ENCODE measurements around the gene LRRD1. TPM values are rescaled to one million over a fixed set of nuclear protein-coding genes. Genes with fewer than 3 reads are reported as not detected.
"Not testable (repeated sequence)": the region's sequence is repeated elsewhere in the genome, so short reads cannot be mapped to it uniquely, and the experiment has no call there.

The LRRD1 gene
- total RNA-seq, 1 donor from 2014 or later: 0.78 TPM

GRCh38 chr7:92141161-92141560, 37.8 kb downstream of the LRRD1 start:
- no peak for DNase-seq

- DNase-seq: no peak
These were observed 41.4 kb downstream of the LRRD1 start for GRCh38 chr7:92137557-92137956.

GRCh38 chr7:92135052-92135889, 43.7 kb downstream of the LRRD1 start:
- peak; percentile 34 for DNase-seq

- DNase-seq: peak; percentile 89
These were observed 44.5 kb downstream of the LRRD1 start, which contains the start of gene CYP51A1 for GRCh38 chr7:92134271-92135051. TSS of gene CYP51A1 (minus strand) at chr7:92134477. CDS start at chr7:92134364, 113 bp downstream.

- DNase-seq: peak; percentile 72
These were observed 45.1 kb downstream of the LRRD1 start for GRCh38 chr7:92133737-92134270.

- DNase-seq: no peak
These were observed 45.7 kb downstream of the LRRD1 start for GRCh38 chr7:92133133-92133736.

GRCh38 chr7:92131764-92132330, 47.1 kb downstream of the LRRD1 start:
- DNase-seq: no peak

- no peak for DNase-seq
These were observed 47.8 kb downstream of the LRRD1 start for GRCh38 chr7:92131093-92131492.

- no peak for DNase-seq
These were observed 57.3 kb downstream of the LRRD1 start for GRCh38 chr7:92121681-92122080.

- DNase-seq: no peak
These were observed 59.7 kb downstream of the LRRD1 start for GRCh38 chr7:92119213-92119759.

- no peak for DNase-seq
These were observed 62.0 kb downstream of the LRRD1 start for GRCh38 chr7:92116949-92117348.

GRCh38 chr7:92115821-92116220, 63.1 kb downstream of the LRRD1 start:
- DNase-seq: no peak

GRCh38 chr7:92110857-92111256, 68.1 kb downstream of the LRRD1 start:
- no peak for DNase-seq

- no peak for DNase-seq
These were observed 70.1 kb downstream of the LRRD1 start for GRCh38 chr7:92108821-92109220.

- DNase-seq: not testable (repeated sequence)
These were observed 76.1 kb downstream of the LRRD1 start for GRCh38 chr7:92102862-92103261.

GRCh38 chr7:92100534-92100933, 78.4 kb downstream of the LRRD1 start:
- no peak for DNase-seq

GRCh38 chr7:92095380-92095779, 83.6 kb downstream of the LRRD1 start:
- no peak for DNase-seq

Small RNA genes lying within 50 kb of the gene (small RNA-seq; reads per million reads assigned to genes)
- gene MIR1285-1 (not detected), gene RF00019 (not detected)

Other genes with a start within 250 kb of the LRRD1 start
- gene AKAP9, start 238.3 kb downstream of the LRRD1 start, total RNA-seq: 217 TPM
- gene CYP51A1, start 44.7 kb downstream of the LRRD1 start, total RNA-seq: 345 TPM
- gene KRIT1, start 66.8 kb upstream of the LRRD1 start, total RNA-seq: 119 TPM
- 113 TPM for gene ANKIB1, start 66.8 kb upstream of the LRRD1 start, total RNA-seq